GM21528 (cell line): ENCODE results near the gene BAZ1A.

Experiments
- ATAC-seq: cut with Tn5 transposase; IDR thresholded peaks from one replicate; pipeline ENCODE4 v1.9.1; 2021; ENCODE audit warnings: mild to moderate bottlenecking, moderate library complexity; ENCODE audit not compliant: unreplicated experiment, low FRiP score

The BAZ1A gene

GRCh38 chr14:34875031-34875922 lies at the start of gene BAZ1A:
Gene BAZ1A, minus strand, starts transcription at chr14:34875360. Its CDS starts 756 bp downstream, at chr14:34874604.
- ATAC-seq, result peak; percentile 34

- ATAC-seq, result no peak
These were observed 45.2 kb upstream of the BAZ1A start for GRCh38 chr14:34920339-34920738.

- ATAC-seq, result no peak
These were observed 38.5 kb upstream of the BAZ1A start for GRCh38 chr14:34913619-34914018.

- ATAC-seq, result no peak
These were observed 37.8 kb upstream of the BAZ1A start for GRCh38 chr14:34912966-34913365.

- ATAC-seq, result no peak
These were observed 37.0 kb upstream of the BAZ1A start for GRCh38 chr14:34912182-34912581.

- no peak for ATAC-seq
These were observed 36.3 kb upstream of the BAZ1A start for GRCh38 chr14:34911209-34912150.

- ATAC-seq, result no peak
These were observed 31.1 kb upstream of the BAZ1A start for GRCh38 chr14:34906287-34906686.

- no peak for ATAC-seq
These were observed 20.1 kb upstream of the BAZ1A start for GRCh38 chr14:34895277-34895676.

- ATAC-seq, result no peak
These were observed 15.8 kb upstream of the BAZ1A start for GRCh38 chr14:34890937-34891336.

GRCh38 chr14:34888186-34888585 lies 13.0 kb upstream of the BAZ1A start:
- ATAC-seq, result no peak

- no peak for ATAC-seq
These were observed 8.8 kb upstream of the BAZ1A start for GRCh38 chr14:34883954-34884353.

GRCh38 chr14:34874386-34875030 lies 652 bp downstream of the BAZ1A start:
- ATAC-seq, result peak; percentile 39

GRCh38 chr14:34873589-34874385 lies 1.4 kb downstream of the BAZ1A start:
- ATAC-seq, result peak; percentile 60

- ATAC-seq, result peak; percentile 4
These were observed 2.2 kb downstream of the BAZ1A start for GRCh38 chr14:34872822-34873588.

GRCh38 chr14:34867199-34867598 lies 8.0 kb downstream of the BAZ1A start:
- ATAC-seq, result no peak

- no peak for ATAC-seq
These were observed 9.1 kb downstream of the BAZ1A start for GRCh38 chr14:34865889-34866574.

GRCh38 chr14:34863844-34864243 lies 11.3 kb downstream of the BAZ1A start:
- no peak for ATAC-seq

GRCh38 chr14:34858765-34859164 lies 16.4 kb downstream of the BAZ1A start:
- ATAC-seq, result no peak
